Lung microvascular endothelial cell (primary cell): ENCODE data around the gene FBXO34. TPM values are rescaled to one million over a fixed set of nuclear protein-coding genes. Genes with fewer than 3 reads are reported as not detected.
"Not testable (repeated sequence)": the region's sequence is repeated elsewhere in the genome, so short reads cannot be mapped to it uniquely, and the experiment has no call there.

Experiments
- DNase-seq, 2 donors: peaks; one replicate each; pipeline versions ENCODE4 v3.0.0 to v3.0.0-alpha.2; 2010; ENCODE audit warnings: low read depth in 2 of 2
- total RNA-seq: library from RNA; depleted of rRNA; stranded (reverse); fragments of >200 nt; gene quantifications from 2 replicates; pipeline ENCODE4 v1.2.1, GENCODE V29; 2014

Gene FBXO34
- total RNA-seq, 1 donor from 2014 or later, result 21.6 TPM

DNA sequence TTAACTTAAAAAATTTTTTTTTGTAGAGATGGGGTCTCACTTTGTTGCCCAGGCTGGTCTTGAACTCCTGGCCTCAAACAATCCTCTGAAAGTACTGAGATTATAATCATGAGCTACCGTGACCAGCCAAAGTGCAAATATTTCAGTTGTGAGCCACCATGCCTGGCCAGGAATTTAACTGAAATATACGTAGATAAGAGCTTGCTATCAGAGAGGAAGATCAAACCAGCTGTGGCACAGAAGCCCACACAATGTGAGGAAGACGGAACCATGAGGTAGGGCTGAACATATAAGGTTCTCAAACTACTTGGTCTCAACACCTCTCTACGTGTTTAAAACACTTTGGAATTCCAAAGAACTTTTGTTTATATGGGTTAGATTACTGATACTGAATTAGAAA lies 111.3 kb downstream of the FBXO34 start:
- DNase-seq, result no peak

DNA sequence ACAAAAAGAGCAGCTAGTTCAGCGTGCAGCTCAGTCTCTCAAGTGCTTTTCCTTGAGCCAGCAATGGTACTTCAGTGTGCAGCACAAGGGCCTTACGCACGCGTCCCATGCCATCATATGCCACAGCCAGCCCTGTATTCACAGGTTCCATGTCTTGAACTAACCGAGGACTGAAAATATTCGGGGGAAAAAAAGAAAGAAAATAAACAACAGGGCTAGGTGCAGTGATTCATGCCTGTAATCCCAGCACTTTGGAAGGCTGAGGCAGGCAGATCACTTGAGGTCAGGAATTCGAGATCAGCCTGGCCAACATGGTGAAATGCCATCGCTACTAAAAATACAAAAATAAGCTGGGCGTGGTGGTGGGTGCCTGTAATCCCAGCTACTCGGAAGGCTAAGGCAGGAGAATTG lies 111.8 kb downstream of the FBXO34 start:
- not testable (repeated sequence) for DNase-seq

DNA sequence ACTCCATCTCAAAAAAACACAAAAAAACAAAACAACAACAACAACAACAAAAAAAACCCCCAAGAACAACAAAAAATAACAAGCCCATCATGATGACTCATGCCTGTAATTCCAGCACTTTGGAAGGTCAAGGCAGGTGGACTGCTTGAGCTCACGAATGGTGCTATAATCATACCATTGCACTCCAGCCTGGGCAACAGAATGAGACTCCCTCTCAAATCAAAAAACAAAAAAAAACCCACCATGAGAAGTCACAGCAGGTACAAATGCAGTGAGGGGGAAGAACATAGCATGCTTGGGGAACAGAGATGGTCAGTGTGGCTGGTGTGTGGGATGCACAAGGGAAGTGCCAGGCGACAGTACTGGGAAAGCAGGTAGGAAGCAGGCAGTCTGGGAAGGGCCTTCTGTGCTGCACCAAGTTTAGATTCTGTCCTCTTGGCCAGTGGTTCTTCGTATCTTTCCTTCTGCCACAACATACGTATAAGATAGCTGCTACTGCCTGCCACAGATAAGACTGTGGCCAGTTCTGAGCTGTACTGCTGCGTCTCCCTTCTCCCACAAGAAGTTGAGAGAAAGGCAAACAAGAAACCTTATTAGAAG lies 112.4 kb downstream of the FBXO34 start:
- no peak for DNase-seq

DNA sequence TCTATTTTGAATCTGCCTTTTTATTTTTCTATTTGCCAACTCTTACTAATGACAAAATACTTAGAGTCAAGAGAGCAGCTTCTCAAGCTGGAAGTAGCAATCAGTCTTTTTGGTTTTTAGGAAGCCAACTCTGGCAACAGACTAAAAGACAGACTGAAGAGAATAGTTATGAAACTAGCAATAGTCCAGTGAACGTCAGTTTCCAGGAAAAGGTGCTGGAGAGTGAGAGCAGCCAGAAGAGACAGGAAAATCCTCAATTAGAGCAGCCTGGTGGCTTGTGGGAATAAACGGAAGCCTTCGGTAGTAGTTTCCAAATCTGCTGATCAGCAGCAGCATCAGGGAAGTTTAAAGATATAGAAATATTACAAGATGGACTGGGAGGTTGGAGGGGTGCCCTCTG lies 113.3 kb downstream of the FBXO34 start:
- no peak for DNase-seq

DNA sequence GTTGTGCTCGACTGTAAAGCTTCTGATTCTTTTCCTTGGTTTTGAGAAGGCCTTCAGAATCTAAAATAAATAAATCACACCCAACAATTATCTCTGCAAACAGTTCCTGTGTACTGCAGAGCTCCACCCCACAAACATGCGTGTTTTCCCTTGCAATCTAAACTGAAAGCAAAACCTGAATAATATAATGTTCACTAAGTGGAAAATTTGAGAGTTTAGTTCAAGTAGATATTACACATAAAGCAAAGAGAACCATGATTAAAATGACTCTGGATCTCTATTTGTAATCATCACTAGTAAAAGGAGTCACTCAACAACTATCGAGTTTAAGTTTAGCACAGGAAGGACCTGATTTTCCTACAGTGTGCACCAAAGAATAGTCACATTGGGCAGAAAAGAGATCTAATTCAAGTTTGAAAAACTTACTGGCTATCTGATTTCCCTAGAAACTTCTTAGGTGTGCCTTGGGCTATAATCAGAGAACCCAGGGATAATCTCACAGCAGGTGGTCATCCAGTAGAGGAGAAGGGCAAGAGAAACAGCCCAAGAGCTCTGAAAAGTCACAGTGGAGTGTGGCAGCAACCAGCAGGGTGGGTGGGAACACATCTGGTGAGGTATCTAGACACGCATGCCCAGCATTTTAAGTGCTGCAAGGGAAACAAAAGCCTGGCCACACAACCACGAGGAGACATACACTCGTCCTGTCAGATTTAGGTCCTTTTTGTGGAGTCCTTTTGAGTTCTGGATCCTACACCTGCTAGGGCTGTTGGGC lies 115.0 kb downstream of the FBXO34 start:
- DNase-seq, result peak in 1 of 2 donors; percentile 7

DNA sequence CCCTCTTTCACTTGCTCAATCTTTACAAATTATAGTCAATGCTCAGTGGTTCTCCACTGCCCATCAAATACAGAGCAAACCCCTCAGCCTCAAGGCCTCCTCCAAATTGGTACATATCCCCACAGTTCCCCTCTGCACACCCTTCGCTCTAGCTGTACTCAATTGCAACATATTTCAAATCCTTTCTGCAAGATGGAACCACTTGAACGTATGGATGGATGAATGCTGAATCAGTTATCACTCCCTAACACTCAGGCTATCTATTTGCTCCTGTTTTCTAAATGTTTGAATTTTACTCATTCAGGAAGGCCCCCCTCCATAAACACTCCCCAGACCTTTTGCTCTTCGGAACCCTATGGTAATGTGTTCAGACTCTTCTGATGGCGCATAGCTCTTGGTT lies 115.9 kb downstream of the FBXO34 start:
- no peak for DNase-seq

DNA sequence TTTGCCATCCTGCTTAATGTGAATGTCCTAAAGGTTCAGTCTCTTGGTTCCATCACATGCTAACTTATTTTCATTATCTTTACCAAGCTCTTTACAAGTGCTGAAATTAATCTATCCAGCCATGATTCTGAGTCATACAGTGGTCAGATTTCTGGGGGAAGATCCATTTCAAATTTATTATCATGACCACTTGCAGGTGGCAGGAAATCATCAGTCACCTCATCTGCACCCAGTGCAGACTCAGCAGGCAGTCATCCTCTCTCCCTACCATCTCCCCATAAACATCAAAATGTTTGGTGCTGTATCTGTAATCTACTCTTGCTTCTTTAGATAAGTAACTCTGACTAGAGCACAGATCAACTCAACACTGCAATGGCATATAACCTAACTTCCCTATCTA lies 116.9 kb downstream of the FBXO34 start:
- DNase-seq, result peak in 1 of 2 donors; percentile 49

DNA sequence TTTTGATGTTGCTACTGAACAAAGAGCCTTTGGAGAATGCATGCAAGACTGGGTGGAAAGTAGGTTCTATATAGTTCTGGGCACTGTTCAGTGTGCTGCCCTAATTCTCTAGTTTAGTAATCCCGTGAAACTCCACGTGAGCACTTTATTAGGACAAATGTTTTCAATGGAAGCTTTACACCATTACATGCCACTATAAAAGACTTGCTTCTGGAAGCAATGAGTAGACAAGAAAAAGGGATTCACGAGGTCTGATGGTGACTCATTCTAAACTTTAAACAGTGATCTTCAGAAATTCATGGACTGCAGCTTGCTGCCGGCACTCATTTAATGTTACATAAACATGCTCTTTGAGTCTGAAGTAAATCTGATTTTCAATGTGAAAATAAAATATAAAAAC lies 118.1 kb downstream of the FBXO34 start:
- DNase-seq, result peak in 1 of 2 donors; percentile 47

DNA sequence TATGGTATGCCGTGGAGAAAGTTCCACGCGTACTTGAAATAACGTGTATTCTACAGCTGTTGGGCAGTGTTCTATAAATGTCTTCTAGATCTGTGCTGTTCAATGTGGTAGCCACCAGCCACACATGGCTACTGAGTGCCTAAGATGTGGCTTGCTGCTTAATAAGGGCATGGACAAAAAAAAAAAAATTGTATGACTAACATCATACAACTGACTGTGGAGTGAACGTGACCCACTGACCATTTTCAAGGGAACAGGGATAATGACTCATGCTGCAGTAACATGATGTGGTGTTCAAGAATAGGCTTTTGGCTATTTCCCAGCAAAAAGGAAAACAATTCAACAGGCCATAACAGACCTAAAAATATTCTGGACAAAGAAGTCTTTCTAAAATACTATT lies 127.5 kb downstream of the FBXO34 start:
- peak; percentile 97 to 98 for DNase-seq

DNA sequence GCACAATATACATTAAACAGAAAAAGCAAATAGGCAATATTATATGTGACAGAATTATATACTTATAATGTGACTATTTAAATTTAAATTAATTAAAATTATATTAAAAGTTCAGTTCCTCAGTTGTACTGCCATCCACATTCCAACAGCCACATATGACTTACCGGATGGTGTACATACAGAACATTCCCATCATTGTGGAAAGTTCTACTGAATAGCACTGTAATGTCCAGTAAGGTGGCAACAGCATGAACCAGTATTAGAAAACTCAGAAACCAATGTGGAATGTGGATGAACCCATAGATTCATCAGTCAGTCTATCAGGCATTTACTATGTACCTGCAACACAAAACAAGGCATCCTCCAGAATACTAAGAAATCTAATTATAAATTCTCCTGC lies 128.0 kb downstream of the FBXO34 start:
- peak in 1 of 2 donors; percentile 37 for DNase-seq

DNA sequence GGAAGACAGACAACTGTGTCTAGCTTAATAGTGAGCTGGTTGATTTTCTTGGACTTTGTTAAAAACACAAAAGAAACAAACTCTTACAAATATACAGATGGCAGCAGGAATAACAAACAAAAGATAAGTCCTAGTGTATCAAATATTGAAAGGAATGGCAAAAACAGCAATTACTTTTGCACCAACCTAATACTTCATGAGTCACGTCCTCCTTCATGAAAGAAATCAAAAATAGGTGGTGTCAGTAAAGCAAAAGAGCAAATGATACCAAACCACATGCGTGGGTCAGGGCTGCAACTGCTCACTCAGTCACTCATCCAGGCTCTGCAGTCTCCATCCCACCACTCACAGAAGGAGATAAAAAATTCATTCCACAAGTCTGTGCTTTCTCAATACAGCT lies 128.6 kb downstream of the FBXO34 start:
- DNase-seq, result peak; percentile 14 to 60

DNA sequence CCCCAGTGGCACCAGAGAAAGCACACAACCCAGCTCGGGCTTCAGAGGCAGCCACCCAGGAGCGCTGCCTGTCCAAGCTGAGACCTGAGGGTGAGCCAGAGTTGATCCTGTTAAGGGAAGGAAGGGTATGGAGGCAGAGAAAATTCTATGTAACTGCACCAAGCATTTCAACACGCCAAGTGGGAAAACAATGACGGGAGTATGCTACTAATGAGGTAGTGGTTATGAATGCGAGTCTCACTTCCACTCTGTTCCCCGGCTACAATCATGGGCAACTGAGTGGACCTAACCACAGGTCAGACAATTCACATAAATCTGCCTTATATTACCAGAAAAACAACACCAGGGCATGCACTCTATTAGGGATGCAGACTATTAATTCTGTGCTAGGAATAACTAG lies 130.5 kb downstream of the FBXO34 start:
- DNase-seq, result no peak

Other genes with a start within 250 kb of the FBXO34 start
- gene WDHD1, start 244.3 kb upstream of the FBXO34 start, total RNA-seq, result 3.2 and 5.4 TPM in 2 replicates
- gene SOCS4, start 244.2 kb upstream of the FBXO34 start, total RNA-seq, result 10.9 and 16.7 TPM in 2 replicates
- 12.2 and 13.9 TPM in 2 replicates for gene MAPK1IP1L, start 219.8 kb upstream of the FBXO34 start, total RNA-seq
- 60.6 and 96.8 TPM in 2 replicates for gene LGALS3, start 142.2 kb upstream of the FBXO34 start, total RNA-seq
- gene DLGAP5, start 79.8 kb upstream of the FBXO34 start, total RNA-seq, result 3.6 and 18.3 TPM in 2 replicates
- 10.5 and 13.1 TPM in 2 replicates for gene ATG14, start 140.4 kb downstream of the FBXO34 start, total RNA-seq
- gene TBPL2, start 169.2 kb downstream of the FBXO34 start, total RNA-seq, result not detected in 2 replicates